GM19043 (cell line): Measurements from ENCODE around the gene RBBP8NL.

Source experiments
- ATAC-seq: cut with Tn5 transposase; IDR thresholded peaks from one replicate; pipeline ENCODE4 v1.9.1; 2021; ENCODE audit warnings: low read depth; ENCODE audit not compliant: unreplicated experiment

The RBBP8NL gene

DNA sequence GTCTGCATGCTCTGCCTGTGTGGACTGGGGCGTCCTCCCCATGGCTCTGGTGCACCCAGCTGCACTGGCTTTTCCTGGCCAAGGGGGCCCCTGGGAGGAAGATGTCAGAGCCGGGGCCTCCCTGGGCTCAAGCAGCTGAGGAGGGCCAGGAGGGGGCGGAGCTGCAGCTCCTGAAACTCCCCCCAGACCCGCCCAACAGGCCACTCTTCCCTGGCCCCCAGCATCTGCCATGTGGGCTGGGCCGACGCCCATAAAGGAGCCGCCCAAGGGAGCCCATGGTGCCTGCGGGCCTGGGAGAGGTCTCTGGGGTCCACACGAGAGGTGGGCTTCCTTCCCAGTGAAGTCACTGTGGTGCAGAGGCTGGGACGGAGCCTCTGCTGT is 4.0 kb downstream of the RBBP8NL start:
- no peak for ATAC-seq

DNA sequence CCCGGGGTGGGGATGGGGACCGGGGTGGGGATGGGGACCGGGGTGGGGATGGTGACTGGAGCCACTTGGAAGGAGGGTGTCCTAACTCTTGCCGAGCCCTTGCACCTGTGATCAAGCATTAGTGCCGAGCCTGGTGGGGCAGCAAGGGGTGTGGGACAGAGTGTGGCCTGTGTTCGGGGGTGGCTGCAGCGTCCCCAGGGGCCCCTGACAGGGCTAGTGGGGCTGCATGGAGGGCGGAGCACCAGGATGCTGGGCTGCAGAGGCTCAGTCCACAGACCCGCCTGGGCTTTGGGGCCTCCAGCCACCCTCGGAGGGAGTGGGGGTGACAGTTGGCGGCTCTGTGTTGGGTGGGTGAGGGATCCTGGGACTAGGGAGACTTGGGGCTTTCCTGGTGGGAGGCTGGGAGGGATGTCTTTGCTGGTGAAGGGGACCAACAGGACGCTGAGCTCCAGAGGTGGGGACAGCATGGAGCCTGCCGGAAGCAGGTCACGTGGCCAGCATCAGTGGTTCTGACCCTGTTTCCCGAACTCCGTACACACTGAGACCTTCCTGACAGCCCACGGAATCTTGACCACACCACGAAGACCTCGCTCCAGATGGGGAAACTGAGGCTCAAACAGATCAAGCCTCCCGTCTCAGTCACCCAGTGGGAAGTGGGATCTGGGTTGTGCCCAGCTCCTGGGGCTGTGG is 4.6 kb downstream of the RBBP8NL start:
- ATAC-seq: no peak

DNA sequence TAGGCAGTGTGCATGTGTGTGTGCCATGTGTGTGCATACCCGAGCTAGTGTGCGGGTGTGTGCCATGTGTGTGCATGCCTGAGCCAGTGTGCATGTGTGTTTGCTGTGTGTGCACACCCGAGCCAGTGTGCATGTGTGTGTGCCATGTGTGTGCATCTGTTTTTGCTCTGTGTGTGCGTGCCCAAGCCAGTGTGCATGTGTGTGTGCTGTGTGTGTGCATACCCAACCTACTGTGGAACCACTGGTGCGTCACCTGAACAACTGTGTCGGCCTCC is 5.7 kb downstream of the RBBP8NL start:
- ATAC-seq: no peak

DNA sequence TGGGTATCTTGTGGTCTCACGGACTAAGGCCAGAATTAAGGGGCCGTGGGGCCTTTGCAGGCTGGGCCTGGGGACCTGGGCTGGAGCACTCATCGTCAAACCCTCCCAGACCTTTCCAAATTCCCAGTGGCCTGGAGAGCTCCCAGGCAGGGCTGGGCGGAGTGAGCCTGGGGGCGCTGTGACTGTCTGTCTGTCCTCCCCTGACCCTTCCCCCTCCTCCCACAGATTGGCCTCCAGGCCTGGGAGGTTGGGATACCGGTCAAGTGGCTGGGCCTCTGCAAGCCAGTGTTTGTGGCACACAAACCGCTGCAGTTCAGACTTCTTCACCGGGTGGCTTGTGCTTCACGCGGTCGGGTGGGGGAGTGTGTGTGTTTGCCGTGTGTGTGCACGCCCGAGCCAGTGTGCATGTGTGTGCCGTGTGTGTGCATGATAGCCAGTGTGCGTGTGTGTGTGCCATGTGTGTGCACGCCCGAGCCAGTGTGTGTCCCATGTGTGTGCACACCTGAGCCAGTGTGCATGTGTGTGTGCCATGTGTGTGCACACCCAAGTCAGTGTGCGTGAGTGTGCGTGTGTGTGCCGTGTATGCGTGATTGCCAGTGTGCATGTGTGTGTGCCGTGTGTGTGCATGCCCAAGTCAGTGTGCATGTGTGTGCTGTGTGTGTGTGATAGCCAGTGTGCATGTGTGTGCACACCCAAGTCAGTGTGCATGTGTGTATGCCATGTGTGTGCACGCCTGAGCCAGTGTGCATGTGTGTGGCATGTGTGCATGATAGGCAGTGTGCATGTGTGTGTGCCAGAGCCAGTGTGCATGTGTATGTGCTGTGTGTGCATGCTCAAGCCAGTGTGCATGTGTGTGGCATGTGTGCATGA is 6.3 kb downstream of the RBBP8NL start:
- no peak for ATAC-seq

DNA sequence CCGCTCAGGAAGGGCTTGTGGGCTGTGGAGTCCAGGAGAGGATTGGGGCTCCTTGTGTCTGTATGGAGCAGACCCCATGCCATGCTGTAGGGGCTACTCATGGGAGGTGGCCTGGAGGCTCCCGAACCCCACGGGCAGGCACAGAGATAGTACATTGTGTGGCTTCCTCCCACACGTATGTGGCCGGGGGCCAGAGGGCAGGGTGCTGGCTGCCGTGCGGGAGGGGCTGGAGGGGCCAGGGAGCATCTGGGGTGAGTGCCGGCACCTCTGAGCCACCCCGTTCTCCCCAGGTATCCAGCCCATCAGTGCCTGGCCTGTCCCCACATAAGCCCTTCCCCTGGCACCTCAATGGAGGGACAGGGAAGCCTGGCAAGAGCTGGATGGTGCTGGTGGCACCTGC is 7.6 kb downstream of the RBBP8NL start:
- no peak for ATAC-seq

DNA sequence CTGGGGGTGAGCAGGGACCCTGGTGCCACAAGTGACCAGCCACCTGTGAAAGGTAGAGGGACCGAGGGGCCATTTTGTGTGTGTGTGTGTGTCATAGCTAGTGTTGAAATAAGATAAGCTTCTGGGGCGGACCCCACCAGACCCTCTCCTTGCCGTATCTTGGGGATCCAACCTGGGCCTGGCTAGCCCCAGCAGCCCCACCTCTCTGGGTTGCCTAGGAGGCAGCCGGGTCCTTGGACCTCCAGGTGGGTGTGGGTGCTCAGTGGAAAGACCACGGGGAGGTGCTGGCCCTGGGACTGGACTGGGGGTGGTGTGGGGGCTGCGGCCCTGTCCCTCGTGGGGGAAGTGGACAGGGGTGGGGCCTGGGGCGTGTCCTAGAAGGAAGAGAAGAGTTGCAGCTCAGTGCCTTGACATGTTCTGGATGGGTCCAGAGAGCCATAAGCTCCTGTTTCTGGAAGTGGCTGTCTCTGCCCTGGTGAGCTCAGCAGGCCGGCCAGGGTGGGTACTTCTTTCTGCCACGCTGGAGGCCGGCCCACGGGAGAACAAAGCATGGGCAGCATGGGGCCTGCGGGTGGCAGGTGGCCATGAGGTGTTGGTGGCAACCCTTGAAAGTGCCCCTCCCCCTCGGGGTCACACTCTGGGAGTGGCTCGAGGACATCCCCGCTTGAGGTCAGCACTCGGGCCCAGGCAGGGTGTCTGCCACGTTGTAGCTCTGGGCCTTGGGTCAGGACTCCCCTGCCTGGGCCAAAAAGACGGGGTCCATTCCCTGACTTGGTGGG is 8.4 kb downstream of the RBBP8NL start:
- ATAC-seq: no peak

DNA sequence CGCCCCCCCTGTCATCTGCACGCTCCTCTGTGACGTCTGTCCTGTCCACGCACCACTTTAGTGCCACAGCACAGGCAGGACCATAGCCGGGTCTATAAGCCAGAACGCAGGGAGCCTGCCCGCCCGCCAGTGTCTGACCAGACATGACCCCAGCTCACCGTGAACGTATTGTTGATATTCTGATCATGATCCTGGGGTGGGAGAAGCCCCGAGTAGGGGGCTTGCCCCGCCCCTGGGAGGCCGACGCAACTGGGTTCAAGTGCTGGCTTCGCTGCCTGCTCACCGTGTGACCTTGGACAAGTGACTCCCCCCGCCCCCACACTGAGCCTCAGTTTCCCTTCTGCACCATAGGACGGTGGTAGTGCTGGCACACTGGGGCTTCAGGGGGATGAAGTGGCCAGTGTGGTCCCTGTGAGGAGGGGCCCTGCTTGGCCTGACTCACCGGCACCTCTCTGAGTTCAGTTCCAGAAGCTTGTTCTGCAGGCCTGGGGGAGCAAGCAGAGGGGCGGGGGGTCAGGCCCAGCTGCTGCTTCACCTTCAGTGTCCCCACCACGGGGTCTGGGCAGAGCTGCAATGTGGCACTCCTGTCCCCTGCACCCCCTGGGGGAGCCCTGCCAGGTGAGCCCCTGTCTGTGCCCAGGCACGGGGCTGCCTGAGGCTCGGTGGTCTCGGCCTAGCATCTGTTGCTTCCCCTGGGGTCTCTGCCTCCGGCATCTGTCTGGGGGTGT is 9.2 kb downstream of the RBBP8NL start:
- no peak for ATAC-seq

DNA sequence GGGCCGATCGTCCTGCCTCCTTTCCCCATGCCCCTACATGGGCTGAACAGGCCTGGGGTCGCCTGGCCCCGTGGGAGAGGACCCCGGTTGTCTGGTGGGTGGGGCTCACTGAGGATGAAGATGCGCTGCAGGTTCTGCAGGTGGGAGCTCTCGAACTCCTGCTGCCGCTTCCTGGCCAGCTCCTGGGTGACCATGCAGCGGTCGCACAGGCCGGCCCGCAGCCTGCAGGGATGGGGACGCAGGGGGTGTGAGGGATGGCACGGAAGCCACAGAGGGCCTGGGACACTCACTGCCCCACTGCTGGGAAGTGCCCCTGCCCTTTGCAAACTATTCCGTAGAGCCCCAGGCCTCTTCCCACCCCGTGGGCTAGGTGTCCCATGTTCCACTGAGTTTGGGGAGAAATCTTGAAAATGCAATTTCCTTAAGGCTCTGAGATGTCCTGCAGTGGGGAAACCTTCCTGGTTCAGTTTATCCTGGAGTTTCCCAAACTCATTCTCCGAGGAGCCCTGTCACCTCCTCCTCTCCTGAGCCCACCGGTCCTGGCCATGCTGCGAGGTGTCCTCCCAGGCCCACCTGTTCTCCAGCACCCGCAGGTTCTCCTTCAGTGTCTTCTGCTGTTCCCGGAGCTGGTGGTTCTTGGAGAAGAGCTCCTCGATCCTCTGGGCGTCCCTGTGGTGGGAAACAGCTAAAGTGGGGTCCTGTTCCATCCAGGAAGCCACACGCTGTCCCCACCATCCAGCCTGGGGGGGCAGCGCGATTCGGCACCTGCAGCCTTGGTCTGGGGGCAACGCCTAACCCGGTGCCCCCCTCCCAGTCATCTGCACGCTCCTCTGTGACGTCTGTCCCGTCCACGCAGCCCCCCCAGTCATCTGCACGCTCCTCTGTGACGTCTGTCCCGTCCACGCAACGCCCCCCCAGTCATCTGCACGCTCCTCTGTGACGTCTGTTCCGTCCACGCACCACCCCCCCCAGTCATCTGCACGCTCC is 10.4 kb downstream of the RBBP8NL start:
- ATAC-seq: no peak

DNA sequence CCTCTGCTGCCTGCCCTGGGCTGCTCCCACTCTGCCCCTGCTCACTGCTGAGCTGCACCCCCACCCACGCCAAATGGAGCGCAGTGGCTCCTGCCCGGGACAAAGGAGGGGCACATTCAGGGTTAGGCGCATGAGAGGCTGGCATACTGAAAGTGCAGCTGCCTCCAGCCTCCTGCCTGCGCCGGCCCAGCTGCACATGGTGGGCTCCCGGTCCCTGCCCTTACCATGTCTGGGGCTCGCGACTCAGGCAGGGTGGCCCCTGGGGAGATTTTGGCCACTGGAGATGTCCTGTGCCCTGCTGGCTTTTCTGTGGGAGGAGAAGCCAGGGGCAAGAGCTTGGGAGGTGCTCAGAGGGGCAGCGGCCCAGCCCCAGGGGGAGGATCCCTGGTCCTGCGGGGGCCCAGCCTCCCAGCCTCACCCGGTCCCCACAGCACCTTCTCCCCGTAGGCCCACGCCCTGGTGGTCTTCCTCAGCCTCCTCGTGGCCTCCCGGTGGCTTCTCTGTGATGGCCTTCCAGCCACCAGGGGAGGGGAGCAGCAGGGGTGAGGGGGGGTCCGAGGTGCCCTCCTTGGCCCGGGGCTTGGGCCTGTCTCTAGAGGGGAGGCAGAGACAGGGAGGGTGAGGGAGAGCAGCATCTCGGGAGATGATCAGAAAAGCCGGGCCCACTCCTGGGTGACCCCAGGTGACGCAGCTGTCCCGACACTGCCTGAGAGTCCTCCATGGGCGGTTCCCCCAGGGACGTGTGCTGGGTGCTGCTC is 11.8 kb downstream of the RBBP8NL start:
- ATAC-seq: no peak

DNA sequence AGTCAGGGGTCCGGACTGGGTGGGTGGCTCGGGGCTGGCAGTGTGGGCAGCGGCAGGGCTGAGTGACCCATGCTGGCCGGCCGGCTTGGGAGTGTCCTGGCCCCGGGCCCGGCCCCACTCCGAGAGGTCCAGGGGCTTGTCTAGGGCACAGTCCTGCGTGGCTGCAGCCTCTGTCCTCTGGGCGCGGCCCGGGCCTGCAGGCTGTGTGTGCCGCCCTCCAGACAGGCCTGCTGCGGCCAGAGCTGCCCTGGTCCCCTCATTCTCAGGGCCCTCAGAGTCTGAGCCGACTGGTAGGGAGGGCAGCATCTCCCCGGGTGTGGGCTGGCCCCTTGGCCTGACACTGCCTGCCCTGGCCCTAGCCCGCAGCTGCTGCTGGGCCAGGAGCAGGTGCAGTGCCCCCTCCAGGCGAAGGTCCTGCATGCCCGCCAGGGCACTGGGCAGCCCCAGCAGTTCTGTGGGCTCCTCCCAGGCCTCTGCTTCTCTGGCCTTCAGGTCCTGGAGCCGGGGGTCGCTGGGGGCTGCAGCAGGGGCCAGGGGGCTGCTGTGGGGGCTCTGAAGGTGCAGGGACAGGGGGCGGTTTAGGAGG is 13.3 kb downstream of the RBBP8NL start:
- no peak for ATAC-seq

DNA sequence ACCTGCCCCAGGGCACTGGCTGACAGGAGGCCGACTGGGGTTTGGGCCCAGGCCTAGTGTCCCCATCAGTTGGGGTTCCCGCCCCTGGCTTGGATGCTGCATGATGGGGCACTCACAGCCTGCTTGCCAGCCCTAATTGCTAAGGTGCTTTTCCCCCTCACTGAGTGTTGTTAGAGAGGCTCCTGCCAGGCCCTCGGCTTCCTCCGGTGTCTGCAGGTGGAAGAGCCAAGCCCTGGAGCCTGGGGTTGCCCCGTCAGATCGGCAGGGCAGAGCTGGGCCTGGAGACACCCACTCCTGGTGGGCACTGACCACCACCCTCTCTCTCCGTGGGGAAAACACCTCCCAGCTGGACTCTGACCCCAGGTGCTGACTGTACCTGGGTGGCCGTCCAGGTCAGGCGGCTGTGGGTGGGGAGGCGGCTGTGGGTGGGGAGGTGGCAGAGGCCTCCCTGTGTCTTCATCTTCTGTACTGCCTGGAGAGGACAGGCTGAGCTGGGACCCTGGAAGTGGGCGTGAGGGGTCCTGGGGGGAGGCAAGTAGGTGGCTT is 14.2 kb downstream of the RBBP8NL start:
- ATAC-seq: no peak

DNA sequence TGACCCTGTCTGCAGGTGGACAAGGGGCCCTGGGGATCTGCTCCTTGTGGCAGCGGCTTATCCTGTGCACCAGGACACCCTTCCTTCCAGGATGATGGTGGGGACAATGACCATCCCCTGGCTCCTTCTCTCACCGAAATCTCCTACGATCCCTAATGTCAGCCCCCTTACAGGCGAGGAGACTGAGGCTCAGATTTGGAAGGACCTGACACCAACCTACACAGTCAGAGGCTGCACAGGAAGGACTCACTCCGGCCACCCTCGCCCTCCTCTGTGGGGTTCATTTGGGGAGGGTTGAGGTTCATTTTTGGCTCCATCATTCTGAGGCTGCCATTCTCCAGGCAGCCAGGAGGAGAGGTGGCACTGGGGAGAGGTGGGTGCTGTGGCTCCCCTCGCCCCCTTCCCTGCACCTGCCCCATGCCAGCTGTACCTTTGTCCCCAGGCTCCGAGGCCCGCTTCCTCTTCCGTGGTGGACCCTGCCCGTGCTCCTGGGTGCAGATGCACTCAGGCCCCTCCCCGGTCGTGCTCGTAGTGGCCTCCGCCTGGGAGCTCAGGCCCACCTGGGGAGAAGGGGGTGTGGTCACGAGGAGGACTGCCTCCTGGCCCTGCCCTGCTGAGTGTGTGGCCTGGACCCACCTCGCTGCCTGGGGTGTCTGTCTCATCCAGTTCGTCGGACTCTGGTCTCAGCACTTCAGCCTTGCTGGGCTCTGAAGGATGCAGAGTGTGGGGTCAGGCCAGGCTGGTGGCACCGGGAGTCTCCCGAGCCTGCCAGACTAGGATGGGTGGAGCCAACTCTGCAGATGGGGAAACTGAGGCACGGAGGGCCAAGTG is 14.9 kb downstream of the RBBP8NL start:
- no peak for ATAC-seq

DNA sequence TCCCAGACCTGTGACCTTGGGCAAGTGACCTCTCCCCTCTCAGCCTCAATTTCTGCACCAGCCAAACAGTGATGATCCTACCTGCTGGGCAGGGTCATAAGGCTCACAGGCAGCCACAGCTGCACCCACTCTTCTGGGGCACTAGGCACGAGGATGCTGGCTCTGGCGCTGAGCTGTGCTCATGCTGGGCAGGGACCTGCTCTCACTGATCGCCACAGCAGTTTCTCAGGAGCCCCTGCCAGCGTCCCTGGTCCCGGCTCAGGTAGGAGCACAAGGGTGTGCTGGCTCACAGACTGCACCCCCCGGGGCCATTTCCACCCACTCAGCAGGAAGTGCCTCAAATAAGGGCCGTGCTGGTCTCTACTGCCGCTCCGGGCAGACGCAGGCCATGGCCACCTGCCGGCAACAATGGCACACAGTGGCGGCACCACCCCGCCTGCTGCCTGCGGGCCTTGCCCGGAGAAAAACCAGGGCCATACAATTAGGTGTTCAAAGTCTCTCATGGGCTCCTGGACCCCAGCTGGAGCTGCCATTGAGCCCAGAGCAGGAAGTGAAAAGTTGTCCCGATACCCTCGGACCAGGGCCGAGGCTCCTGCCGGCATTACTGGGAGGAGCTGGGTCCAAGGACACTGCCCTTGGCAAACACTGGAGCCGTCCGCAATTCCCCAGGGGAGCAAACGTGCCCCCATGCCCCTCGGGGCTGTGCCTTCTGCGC is 15.7 kb downstream of the RBBP8NL start:
- no peak for ATAC-seq

DNA sequence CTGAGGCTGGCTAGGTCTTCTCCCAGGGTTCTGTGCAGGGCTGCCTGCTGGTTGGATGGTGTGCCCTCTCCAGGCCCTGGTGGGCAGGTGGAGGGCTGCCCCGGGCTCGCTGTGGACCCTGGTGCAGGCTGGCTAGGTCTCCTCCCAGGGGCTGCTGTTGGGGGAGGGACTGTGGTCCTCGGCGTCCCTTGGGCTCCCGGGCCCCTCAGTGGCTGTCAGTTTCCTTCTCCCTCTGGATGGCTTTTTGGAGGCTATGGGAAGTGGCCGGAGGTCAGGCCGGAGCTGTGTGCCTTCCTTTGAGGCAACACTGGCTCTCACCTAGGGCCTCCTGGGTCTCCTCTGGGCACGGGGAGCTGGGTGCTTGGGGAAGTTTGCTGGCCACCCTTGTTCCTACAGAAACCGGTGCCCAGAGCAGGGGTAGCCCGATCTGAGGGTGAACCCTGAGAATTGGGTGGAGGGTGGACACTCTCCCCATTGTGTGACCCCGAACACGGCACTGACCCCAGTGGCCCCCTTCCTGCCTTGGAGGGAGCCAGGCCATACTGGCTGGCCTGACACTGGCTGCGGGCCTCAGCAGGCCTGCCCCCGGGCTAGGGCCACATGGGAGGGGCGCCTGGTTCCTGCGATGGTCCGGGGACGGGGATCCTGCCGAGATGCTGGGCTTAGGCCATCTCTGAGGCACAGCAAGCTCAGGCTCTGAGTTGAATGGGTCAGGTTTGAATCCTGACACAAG is 16.4 kb downstream of the RBBP8NL start:
- ATAC-seq: no peak

DNA sequence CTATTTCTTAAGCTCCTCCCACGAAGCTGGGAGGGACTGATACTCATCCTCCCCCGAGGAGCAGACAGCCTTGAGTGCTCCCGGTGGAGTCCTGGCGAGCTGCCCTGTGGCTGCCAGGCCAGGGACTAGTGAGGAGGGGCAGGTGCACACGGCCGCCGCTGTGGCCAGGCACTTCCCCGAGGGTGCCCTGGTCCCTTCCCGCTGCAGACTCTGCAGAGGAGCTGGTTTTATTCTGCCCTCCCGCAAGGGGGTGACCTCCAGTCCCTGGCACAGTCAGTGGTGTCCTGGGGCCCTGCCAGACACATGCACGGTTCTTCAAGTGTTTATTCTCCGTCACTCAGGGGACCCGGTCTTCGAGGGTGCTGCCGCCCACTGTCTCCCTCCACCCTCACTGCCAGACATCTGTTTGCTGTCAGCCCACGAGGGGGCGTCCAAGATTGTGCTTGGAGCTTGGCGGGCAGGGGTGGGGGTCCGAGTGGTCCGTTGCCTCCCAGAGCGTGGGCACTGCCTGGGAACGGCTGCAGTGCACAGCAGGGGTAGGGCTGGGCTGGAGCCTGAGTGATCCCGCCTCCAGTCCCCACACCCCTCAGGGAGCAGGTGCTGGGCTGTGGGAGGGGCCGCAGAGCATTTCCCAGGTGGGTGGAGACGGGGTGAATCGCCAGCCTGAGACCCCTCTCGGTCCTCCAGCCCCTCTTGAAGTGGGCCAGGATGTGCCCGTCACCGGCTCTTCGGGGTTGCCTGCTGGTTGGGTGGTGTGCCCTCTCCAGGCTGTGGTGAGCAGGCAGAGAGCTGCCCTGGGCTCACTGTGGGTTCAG is 17.2 kb downstream of the RBBP8NL start:
- ATAC-seq: no peak
